ENCODE results near the gene LONRF3. TPM values are rescaled to one million over a fixed set of nuclear protein-coding genes. Genes with fewer than 3 reads are reported as not detected.
"Not testable (repeated sequence)": the region's sequence is repeated elsewhere in the genome, so short reads cannot be mapped to it uniquely, and the experiment has no call there.

LONRF3 gene
- total and polyA plus RNA-seq, 5 donors = 2.1 to 8.2 (median 5.5) TPM

GRCh38 chrX:118988911-118989310 is 14.5 kb downstream of the LONRF3 start:
- Histone ChIP-seq H3K27me3 (ENCODE audit: control insufficient read depth, insufficient read depth) (no peaks in the 10 kb centered on the region), H3K27ac (ENCODE audit: low read length) (no peak overlapping the region), H3K4me3 (ENCODE audit: low read length) (no peak overlapping the region), H3K9me3 (ENCODE audit: control insufficient read depth, low read length) (no peaks in the 10 kb centered on the region), H3K4me1 (ENCODE audit: control insufficient read depth, insufficient read depth, low read length) (no peaks in the 10 kb centered on the region)
- 82% methylated on average over 7 of the region's 7 CpGs for WGBS
- DNase-seq (no peak), ATAC-seq (no peak)
- intact Hi-C loops (cut with DNase I) = no loop called here

DNA sequence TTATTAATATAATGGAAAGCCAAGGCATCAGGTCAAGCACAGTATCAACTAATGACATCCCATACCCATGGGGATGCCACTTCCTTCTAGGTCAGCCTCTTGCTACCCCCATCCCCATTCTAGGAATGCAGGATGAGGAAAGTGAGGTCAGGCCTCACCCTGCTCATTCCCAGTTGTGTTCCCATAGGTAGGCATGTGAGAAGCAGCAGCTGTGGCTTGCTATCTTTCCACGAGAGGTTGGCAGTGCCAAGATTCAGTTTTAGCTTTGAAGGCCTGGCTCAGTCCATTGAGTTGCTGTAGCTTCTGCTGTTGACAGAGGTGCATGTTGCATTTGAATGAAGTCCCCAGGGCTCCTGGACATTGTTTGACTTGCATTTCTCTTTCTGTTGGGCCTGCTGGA is 15.5 kb downstream of the LONRF3 start:
- Histone ChIP-seq H3K27me3 (ENCODE audit: control insufficient read depth, insufficient read depth) (no peaks in the 10 kb centered on the region), H3K9me3 (ENCODE audit: control insufficient read depth, low read length) (no peaks in the 10 kb centered on the region), H3K27ac (ENCODE audit: low read length) (no peak overlapping the region), H3K4me1 (ENCODE audit: control insufficient read depth, insufficient read depth, low read length) (no peaks in the 10 kb centered on the region), H3K4me3 (ENCODE audit: low read length) (no peak overlapping the region)
- intact Hi-C loops (cut with DNase I) = no loop called here
- DNase-seq (no peak), ATAC-seq (no peak)
- WGBS = 58% methylated on average over 1 of the region's 1 CpG

DNA sequence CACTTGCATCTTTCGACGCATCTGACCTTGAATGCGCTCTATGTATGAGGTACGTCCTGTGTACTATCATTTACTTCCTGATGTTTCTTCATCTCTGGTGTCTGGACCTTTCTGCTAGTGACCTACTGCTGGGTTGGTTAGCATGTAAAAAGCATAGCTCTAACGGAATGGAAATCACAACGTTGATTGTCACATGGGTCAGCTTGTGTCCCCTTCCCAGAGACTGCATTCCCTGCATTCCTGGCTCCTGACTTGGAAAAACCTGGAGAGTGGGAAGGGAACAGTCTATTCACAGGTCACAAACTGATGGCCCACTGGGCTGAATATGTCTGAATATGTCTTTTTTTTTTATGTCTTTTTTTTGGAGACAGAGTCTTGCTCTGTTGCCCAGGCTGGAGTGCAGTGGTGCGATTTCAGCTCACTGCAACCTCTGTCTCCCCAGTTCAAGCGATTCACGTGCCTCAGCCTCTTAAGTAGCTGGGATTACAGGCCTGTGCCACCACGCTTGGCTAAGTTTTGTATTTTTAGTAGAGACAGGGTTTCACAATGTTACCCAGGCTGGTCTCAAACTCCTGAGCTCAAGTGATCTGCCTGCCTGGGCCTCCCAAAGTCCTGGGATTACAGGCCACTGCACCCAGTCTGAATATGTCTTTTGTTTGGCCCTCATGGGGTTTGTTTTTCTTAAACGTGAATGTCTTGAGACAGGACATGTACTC is 16.3 kb downstream of the LONRF3 start:
- Histone ChIP-seq H3K4me1 (ENCODE audit: control insufficient read depth, insufficient read depth, low read length) (no peaks in the 10 kb centered on the region), H3K27ac (ENCODE audit: low read length) (no peak overlapping the region), H3K27me3 (ENCODE audit: control insufficient read depth, insufficient read depth) (no peaks in the 10 kb centered on the region), H3K9me3 (ENCODE audit: control insufficient read depth, low read length) (no peaks in the 10 kb centered on the region), H3K4me3 (ENCODE audit: low read length) (no peak overlapping the region)
- 77% methylated on average over 11 of the region's 11 CpGs for WGBS
- no peak for ATAC-seq
- intact Hi-C loops (cut with DNase I) = no loop called here
- peak in 1 of 3 donors; percentile 38 for DNase-seq

DNA sequence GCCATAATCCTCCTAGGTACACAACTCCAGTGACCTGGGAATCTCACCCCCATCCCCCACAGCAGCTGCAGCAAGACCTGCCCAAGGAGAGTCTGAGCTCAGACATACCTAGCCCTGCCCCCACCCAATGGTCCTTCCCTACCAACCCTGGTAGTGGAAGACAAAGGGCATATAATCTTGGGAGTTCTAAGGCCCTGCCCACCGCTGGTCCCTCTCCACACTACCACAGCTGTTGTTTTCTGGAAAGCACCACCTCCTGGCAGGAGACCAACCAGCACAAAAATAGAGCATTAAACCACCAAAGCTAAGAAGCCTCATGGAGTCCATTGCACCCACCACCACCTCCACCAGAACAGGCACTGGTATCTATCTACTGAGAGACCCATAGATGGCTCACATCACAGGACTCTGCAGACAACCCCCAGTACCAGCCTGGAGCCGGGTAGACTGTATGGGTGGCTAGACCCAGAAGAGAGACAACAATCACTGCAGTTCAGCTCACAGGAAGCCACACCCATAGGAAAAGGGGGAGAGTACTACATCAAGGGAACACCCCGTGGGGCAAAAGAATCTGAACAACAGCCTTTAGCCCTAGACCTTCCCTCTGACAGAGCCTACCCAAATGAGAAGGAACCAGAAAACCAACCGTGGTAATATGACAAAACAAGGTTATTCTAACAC is 18.2 kb downstream of the LONRF3 start:
- H3K4me3 ChIP-seq (ENCODE audit: low read length); intact Hi-C loops (cut with DNase I); ATAC-seq; H3K27me3 ChIP-seq (ENCODE audit: control insufficient read depth, insufficient read depth); H3K27ac ChIP-seq (ENCODE audit: low read length); H3K9me3 ChIP-seq (ENCODE audit: control insufficient read depth, low read length); DNase-seq; H3K4me1 ChIP-seq (ENCODE audit: control insufficient read depth, insufficient read depth, low read length): not testable (repeated sequence)
- WGBS = 77% methylated on average over 4 of the region's 4 CpGs

GRCh38 chrX:119003462-119003861 is 29.0 kb downstream of the LONRF3 start:
- Histone ChIP-seq H3K4me3 (ENCODE audit: low read length) (no peak overlapping the region), H3K4me1 (ENCODE audit: control insufficient read depth, insufficient read depth, low read length) (no peaks in the 10 kb centered on the region), H3K27me3 (ENCODE audit: control insufficient read depth, insufficient read depth) (no peaks in the 10 kb centered on the region), H3K27ac (ENCODE audit: low read length) (no peak overlapping the region), H3K9me3 (ENCODE audit: control insufficient read depth, low read length) (no peaks in the 10 kb centered on the region)
- DNase-seq = no peak
- 29% methylated on average over 3 of the region's 3 CpGs for WGBS
- ATAC-seq = no peak
- intact Hi-C loops (cut with DNase I) = loop anchor here in 1 of 4 donors (10.0 kb wide), 1 partner anchor 159 kb away; no protein-coding TSS in a partner anchor

DNA sequence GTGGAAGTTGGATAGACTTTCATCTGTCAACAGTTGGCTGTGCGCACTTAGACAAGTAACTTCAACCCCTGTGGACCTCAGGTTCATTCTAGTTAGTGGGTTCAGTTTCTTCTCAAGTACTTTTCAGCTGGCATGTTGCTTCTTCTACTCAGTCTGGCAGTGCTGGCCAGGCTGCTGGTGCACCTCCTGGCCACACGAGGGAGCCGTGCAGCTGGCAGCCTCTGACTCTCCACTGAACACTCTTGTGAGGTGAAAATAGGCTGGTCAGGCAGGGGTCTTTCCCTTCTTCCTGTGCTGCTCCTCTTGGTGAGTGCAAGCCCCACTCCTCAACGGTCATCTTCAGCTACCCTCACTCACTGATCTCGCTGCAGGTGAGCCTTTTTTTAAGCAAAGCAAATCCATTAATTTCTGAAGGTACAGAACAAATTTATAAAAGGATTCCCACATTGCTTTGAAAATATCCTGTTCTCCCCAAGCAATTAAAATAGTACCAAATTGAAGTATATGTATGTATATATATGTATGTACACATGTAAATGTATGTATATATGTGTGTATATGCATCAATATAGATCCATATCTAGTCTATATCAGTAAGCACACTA is 30.6 kb downstream of the LONRF3 start:
- ATAC-seq (peak; percentile 47 to 85), DNase-seq (peak; percentile 51 to 75 (median 72))
- Histone ChIP-seq H3K4me1 (ENCODE audit: control insufficient read depth, insufficient read depth, low read length) (no peaks in the 10 kb centered on the region), H3K9me3 (ENCODE audit: control insufficient read depth, low read length) (no peaks in the 10 kb centered on the region), H3K27me3 (ENCODE audit: control insufficient read depth, insufficient read depth) (no peaks in the 10 kb centered on the region), H3K4me3 (ENCODE audit: low read length) (no peak overlapping the region), H3K27ac (ENCODE audit: low read length) (no peak overlapping the region)
- WGBS = 23% methylated on average over 5 of the region's 5 CpGs
- intact Hi-C loops (cut with DNase I) = loop anchor here in 3 of 4 donors (5.0 to 10.0 kb wide), 3 partner anchors 62 to 160 kb away; no protein-coding TSS in a partner anchor

DNA sequence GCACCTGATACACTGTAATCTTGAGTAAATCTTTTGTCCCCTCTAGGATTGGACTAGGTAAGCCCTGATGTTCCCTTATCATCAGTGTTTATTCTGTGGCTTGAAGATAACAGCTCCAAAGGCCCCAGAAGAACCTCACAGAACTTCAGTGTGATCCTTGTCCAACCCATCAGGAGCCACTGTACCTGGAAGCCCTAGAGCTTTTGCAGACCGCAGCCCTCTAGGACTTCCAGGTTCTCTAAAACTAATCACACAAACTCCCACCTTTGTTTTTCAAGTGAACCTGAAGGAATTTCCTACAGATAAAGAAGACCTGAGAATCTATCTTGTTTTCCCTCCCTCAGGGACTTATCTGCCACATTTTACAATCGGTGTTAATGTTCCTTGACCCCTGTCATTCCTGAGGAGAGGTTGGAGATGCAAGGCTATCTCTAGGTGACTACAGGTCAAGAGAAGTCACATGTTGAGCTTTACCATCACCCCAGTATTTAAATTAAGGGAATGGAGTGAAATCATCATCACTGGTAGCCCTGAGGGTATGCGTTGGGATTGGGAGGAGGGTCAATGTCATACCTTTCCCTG is 32.9 kb downstream of the LONRF3 start:
- no peak for DNase-seq
- Histone ChIP-seq H3K4me1 (ENCODE audit: control insufficient read depth, insufficient read depth, low read length) (no peaks in the 10 kb centered on the region), H3K4me3 (ENCODE audit: low read length) (no peak overlapping the region), H3K9me3 (ENCODE audit: control insufficient read depth, low read length) (no peaks in the 10 kb centered on the region), H3K27ac (ENCODE audit: low read length) (no peak overlapping the region), H3K27me3 (ENCODE audit: control insufficient read depth, insufficient read depth) (no peaks in the 10 kb centered on the region)
- WGBS = 96% methylated on average over 3 of the region's 3 CpGs
- intact Hi-C loops (cut with DNase I) = loop anchor here in 3 of 4 donors (5.0 to 10.0 kb wide), 3 partner anchors 60 to 162 kb away; no protein-coding TSS in a partner anchor
- ATAC-seq = no peak

GRCh38 chrX:119008110-119008744 is 33.8 kb downstream of the LONRF3 start:
- DNase-seq = peak in 1 of 3 donors; percentile 44
- H3K4me3 ChIP-seq (ENCODE audit: low read length) = no peak overlapping the region
- H3K9me3 ChIP-seq (ENCODE audit: control insufficient read depth, low read length) = no peaks in the 10 kb centered on the region
- H3K27ac ChIP-seq (ENCODE audit: low read length) = no peak overlapping the region
- H3K4me1 ChIP-seq (ENCODE audit: control insufficient read depth, insufficient read depth, low read length) = no peaks in the 10 kb centered on the region
- ATAC-seq = no peak
- intact Hi-C loops (cut with DNase I) = loop anchor here in 3 of 4 donors (5.0 to 10.0 kb wide), 3 partner anchors 59 to 163 kb away; no protein-coding TSS in a partner anchor
- no peaks in the 10 kb centered on the region for H3K27me3 ChIP-seq (ENCODE audit: control insufficient read depth, insufficient read depth)
- WGBS = 22% methylated on average over 3 of the region's 3 CpGs

DNA sequence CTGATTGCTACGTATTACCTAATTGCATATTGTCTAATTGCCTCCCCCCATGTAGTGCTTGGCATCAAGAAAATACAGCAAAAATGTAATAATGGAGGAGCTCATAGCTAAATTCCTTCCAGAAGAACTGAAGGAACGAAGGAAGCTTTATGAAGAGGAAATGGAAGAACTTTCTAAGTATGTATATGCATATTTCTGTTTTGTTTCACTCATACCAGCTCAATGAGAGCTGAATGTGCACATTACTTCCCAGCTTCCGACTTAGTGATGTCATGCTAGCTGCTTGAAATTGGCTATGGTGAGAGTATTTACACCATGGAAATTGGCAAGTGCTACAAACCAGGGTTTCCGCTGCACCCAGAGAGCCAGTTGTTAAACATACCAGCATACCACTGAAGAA is 34.7 kb downstream of the LONRF3 start:
- 92% methylated on average over 4 of the region's 4 CpGs for WGBS
- H3K4me1 ChIP-seq (ENCODE audit: control insufficient read depth, insufficient read depth, low read length) = no peaks in the 10 kb centered on the region
- no peak overlapping the region for H3K27ac ChIP-seq (ENCODE audit: low read length)
- H3K27me3 ChIP-seq (ENCODE audit: control insufficient read depth, insufficient read depth) = no peaks in the 10 kb centered on the region
- intact Hi-C loops (cut with DNase I) = loop anchor here in 3 of 4 donors (5.0 to 10.0 kb wide), 3 partner anchors 58 to 164 kb away; no protein-coding TSS in a partner anchor
- no peak for DNase-seq
- no peaks in the 10 kb centered on the region for H3K9me3 ChIP-seq (ENCODE audit: control insufficient read depth, low read length)
- ATAC-seq = no peak
- H3K4me3 ChIP-seq (ENCODE audit: low read length) = no peak overlapping the region

DNA sequence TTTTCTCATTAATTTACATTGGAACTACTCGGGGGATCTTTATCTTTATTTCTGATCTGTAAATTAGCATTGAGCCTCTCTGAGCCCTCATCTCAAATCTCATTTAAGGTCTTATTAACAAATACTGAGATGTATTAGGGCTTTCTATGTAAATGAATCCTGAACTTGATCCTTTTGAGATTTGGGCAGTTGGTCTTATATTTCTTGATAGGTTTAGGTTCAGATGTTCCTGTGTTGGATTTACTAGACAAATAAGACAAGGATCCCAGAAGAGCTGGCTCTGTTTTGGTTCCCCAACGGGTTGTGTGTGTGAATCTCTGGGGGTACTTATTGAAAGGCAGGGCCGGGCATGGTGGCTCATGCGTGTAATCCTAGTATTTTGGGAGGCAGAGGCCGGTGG is 36.1 kb downstream of the LONRF3 start:
- no peak overlapping the region for H3K4me3 ChIP-seq (ENCODE audit: low read length)
- no peaks in the 10 kb centered on the region for H3K4me1 ChIP-seq (ENCODE audit: control insufficient read depth, insufficient read depth, low read length)
- no peaks in the 10 kb centered on the region for H3K27me3 ChIP-seq (ENCODE audit: control insufficient read depth, insufficient read depth)
- DNase-seq (no peak), ATAC-seq (no peak)
- intact Hi-C loops (cut with DNase I) = no loop called here
- 94% methylated on average over 5 of the region's 5 CpGs for WGBS
- H3K9me3 ChIP-seq (ENCODE audit: control insufficient read depth, low read length) = no peaks in the 10 kb centered on the region
- H3K27ac ChIP-seq (ENCODE audit: low read length) = no peak overlapping the region
